SU-DHL-6 (cell line): ENCODE results near the gene NXN.

Source experiments
- H2AFZ ChIP-seq: fragments of 200-600 bp; sonication (generic); 2 replicates; pipeline ENCODE4 v1.6.1; 2014; ENCODE audit warnings: low read depth, mild to moderate bottlenecking, moderate library complexity, mixed read lengths, antibody characterized with exemption, low read length; ENCODE audit not compliant: severe bottlenecking
- H3F3A ChIP-seq: fragments of 200-600 bp; shearing (Covaris generic); 2 replicates; pipeline ENCODE4 v1.6.0; 2016; ENCODE audit warnings: antibody characterized with exemption, mild to moderate bottlenecking; ENCODE audit not compliant: insufficient read depth
- H3K27ac ChIP-seq: fragments of 200-600 bp; sonication (generic); 2 replicates; pipeline ENCODE4 v1.5.1; 2016; ENCODE audit warnings: low read depth, mild to moderate bottlenecking, low read length, moderate library complexity, mixed read lengths
- H3K27me3 ChIP-seq: fragments of 200-600 bp; sonication (generic), shearing (Covaris generic); 2 replicates; pipeline ENCODE4 v1.6.0; 2014; ENCODE audit warnings: mild to moderate bottlenecking, low read length
- H3K36me3 ChIP-seq: fragments of 200-600 bp; sonication (generic); 2 replicates; pipeline ENCODE4 v1.6.1; 2014; ENCODE audit warnings: mild to moderate bottlenecking, low read length, mixed read lengths
- H3K4me2 ChIP-seq: fragments of 300-600, 200-600 bp; shearing (Covaris generic), sonication (generic); 2 replicates; pipeline ENCODE4 v1.6.0; 2014; ENCODE audit warnings: low read length, low read depth, mild to moderate bottlenecking; ENCODE audit not compliant: poor library complexity, severe bottlenecking
- H3K4me3 ChIP-seq: fragments of 200-600 bp; sonication (generic); 2 replicates; pipeline ENCODE4 v1.5.1; 2014; ENCODE audit warnings: antibody characterized with exemption, low read length, mild to moderate bottlenecking, mixed read lengths; ENCODE audit not compliant: insufficient read depth, poor library complexity, severe bottlenecking
- H3K79me2 ChIP-seq: fragments of 200-600 bp; sonication (generic); 2 replicates; pipeline ENCODE4 v1.6.1; 2014; ENCODE audit warnings: mild to moderate bottlenecking, low read length, moderate library complexity; ENCODE audit not compliant: insufficient read depth
- H3K9ac ChIP-seq: fragments of 200-600 bp; sonication (generic); 2 replicates; pipeline ENCODE4 v1.7.0; 2014; ENCODE audit warnings: mild to moderate bottlenecking, low read length
- H3K9me2 ChIP-seq: fragments of 200-600 bp; sonication (generic); replicated peaks from 2 replicates; pipeline ENCODE4 v1.6.1; 2014; ENCODE audit warnings: low read length; ENCODE audit not compliant: insufficient read depth
- H3K9me3 ChIP-seq: fragments of 200-600 bp; sonication (generic); 2 replicates; pipeline ENCODE4 v1.6.1; 2014; ENCODE audit warnings: low read length, mixed read lengths; ENCODE audit not compliant: insufficient read depth
- H4K20me1 ChIP-seq: fragments of 200-600 bp; sonication (generic); 2 replicates; pipeline ENCODE4 v1.6.1; 2014; ENCODE audit warnings: low read depth, mild to moderate bottlenecking, antibody characterized with exemption, low read length, moderate library complexity, mixed read lengths
- EZH2phosphoT487 ChIP-seq: fragments of 200-600 bp; sonication (generic), shearing (Covaris generic); conservative IDR thresholded peaks from 2 replicates; pipeline ENCODE4 v1.6.1; 2018; ENCODE audit warnings: mild to moderate bottlenecking, antibody characterized with exemption, low read length, moderate library complexity, mixed read lengths
- TF ChIP-seq, protein P1 (sequence below): fragments of 200-600 bp; sonication (generic); IDR thresholded peaks from one replicate; pipeline ENCODE4 v1.5.1; 2017; ENCODE audit warnings: antibody characterized with exemption, mild to moderate bottlenecking, low read length, moderate library complexity; ENCODE audit not compliant: insufficient read depth, poor library complexity, severe bottlenecking

NXN gene

DNA sequence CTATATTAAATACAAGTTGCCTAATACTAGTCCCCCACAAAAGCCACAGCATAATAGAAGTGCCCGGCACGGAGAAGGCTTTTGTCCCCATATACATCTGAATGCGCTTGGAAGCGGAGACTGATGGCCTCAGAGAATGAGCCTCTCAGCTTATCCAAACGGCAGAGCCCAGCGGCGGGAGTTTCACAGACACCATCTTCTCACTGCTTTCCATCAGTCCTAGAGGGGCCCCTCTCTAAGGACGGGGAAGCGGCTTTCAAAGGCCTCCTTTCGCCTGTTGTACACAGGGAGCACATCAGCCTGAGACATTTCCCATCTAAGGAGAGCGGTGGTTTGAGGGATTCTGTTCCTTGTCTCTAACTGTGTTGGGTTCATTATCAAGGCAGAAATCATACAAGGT, 16.9 kb downstream of the NXN start:
- Histone ChIP-seq H3K27ac (no peak overlapping the region), H3K9me2 (no peaks in the 10 kb centered on the region), H3K36me3 (no peaks in the 10 kb centered on the region), H3K4me2 (no peak overlapping the region), H3K9ac (no peak overlapping the region), H3K9me3 (no peaks in the 10 kb centered on the region), H2AFZ (no peak overlapping the region), H4K20me1 (no peaks in the 10 kb centered on the region), H3K27me3 (no peaks in the 10 kb centered on the region), H3K4me3 (no peak overlapping the region), H3F3A (no peaks in the 10 kb centered on the region), H3K79me2 (no peaks in the 10 kb centered on the region)
- TF ChIP-seq EZH2phosphoT487 = no peak
- TF ChIP-seq, protein P1, sequence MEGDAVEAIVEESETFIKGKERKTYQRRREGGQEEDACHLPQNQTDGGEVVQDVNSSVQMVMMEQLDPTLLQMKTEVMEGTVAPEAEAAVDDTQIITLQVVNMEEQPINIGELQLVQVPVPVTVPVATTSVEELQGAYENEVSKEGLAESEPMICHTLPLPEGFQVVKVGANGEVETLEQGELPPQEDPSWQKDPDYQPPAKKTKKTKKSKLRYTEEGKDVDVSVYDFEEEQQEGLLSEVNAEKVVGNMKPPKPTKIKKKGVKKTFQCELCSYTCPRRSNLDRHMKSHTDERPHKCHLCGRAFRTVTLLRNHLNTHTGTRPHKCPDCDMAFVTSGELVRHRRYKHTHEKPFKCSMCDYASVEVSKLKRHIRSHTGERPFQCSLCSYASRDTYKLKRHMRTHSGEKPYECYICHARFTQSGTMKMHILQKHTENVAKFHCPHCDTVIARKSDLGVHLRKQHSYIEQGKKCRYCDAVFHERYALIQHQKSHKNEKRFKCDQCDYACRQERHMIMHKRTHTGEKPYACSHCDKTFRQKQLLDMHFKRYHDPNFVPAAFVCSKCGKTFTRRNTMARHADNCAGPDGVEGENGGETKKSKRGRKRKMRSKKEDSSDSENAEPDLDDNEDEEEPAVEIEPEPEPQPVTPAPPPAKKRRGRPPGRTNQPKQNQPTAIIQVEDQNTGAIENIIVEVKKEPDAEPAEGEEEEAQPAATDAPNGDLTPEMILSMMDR = no peak

DNA sequence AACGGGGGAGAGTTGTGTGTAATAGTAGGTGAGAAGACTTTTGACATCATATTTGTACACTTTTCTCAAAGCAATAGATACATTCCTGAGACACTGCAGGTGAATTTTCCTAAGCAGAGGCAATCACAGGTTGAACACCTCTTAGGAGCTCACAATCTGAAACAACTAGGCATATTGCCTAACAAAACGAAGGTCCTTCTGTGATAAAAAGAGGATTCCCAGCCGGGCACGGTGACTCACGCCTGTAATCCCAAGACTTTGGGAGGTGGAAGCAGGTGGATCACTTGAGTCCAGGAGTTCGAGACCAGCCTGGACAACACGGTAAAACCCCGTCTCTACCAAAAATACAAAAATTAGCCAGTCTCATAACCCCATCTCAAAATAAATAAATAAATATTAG, 17.4 kb downstream of the NXN start:
- no peak overlapping the region for H2AFZ ChIP-seq
- H3K4me3 ChIP-seq = no peak overlapping the region
- TF ChIP-seq, protein P1 = no peak
- TF ChIP-seq EZH2phosphoT487 = no peak
- no peak overlapping the region for H3K9ac ChIP-seq
- H3K9me2 ChIP-seq = no peaks in the 10 kb centered on the region
- no peaks in the 10 kb centered on the region for H3K79me2 ChIP-seq
- H3K27ac ChIP-seq = no peak overlapping the region
- H3K36me3 ChIP-seq = no peaks in the 10 kb centered on the region
- no peaks in the 10 kb centered on the region for H3K27me3 ChIP-seq
- no peak overlapping the region for H3K4me2 ChIP-seq
- no peaks in the 10 kb centered on the region for H3K9me3 ChIP-seq
- H3F3A ChIP-seq = no peaks in the 10 kb centered on the region
- H4K20me1 ChIP-seq = no peaks in the 10 kb centered on the region

DNA sequence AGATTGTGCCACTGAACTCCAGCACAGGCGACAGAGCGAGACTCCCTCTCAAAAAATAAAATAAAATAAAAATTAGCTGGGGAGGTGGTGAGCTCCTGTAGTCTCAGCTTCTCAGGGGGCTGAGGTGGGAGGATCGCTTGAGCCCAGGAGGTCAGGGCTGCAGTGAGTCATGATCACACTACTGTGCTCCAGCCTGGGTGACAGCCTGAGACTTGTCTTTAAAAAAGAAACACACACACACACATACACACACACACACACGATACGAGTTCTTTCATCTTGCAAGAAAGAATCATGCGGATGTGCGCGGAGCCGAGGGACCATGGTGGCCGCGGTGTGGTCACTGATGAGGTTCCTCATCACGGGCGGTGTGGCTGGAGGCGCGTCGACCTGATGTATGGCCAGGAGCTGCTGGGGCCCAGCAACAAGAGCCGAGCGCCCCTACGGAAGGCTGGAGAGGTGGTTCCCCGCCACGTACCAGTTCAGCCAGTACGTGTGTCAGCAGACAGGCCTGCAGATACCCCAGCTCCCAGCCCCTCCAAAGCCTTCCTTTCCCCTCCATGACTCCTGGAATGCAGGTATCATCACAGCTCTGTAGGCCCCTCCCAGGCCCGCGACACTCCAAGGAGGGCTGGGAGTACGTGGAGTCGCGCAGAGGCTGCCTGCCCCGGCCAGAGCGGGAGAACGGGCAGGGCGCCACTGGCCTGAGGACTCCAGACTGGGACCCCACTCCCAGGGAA, 20.7 kb downstream of the NXN start:
- H4K20me1 ChIP-seq = no peaks in the 10 kb centered on the region
- no peak overlapping the region for H3K9ac ChIP-seq
- H3K27ac ChIP-seq = no peak overlapping the region
- H3K9me3 ChIP-seq = no peaks in the 10 kb centered on the region
- H3K9me2 ChIP-seq = no peaks in the 10 kb centered on the region
- H3K4me2 ChIP-seq = no peak overlapping the region
- H3K4me3 ChIP-seq = no peak overlapping the region
- no peak overlapping the region for H2AFZ ChIP-seq
- H3K36me3 ChIP-seq = no peaks in the 10 kb centered on the region
- no peaks in the 10 kb centered on the region for H3K79me2 ChIP-seq
- H3F3A ChIP-seq = no peaks in the 10 kb centered on the region
- no peaks in the 10 kb centered on the region for H3K27me3 ChIP-seq
- no peak for TF ChIP-seq EZH2phosphoT487
- TF ChIP-seq, protein P1 = no peak
